ENCODE data around the gene NCAPH2.

NCAPH2 gene

DNA sequence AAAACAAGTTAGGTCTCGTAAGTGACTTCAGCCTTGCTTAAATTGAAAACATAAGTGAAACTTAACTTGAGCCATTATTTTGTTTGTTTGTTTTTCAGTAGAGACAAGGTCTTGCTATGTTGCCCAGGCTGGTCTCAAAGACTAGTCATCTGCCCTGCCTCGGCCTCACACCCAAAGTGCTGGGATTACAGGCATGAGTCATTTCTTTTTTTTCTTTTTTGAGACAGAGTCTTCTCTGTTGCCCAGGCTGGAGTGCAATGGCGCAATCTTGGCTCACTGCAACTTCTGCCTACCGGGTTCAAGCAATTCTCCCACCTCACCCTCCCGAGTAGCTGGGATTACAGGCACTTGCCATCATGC lies 33.6 kb downstream of the NCAPH2 start (continued):
- peak; percentile 54 for TF ChIP-seq PRDM10 (tag by site-specific recombination; IDR thresholded peaks at IDR 0.05)
- 0 out of 2 replicates have a peak, but pooled peaks have one; percentile 39 for TF ChIP-seq ZBTB10 (tag by site-specific recombination; IDR thresholded peaks at IDR 0.05)
- TF ChIP-seq KLF8 (tag by site-specific recombination; IDR thresholded peaks at IDR 0.05), result peak; percentile 42; the same call in 1 of the 2 replicates

DNA sequence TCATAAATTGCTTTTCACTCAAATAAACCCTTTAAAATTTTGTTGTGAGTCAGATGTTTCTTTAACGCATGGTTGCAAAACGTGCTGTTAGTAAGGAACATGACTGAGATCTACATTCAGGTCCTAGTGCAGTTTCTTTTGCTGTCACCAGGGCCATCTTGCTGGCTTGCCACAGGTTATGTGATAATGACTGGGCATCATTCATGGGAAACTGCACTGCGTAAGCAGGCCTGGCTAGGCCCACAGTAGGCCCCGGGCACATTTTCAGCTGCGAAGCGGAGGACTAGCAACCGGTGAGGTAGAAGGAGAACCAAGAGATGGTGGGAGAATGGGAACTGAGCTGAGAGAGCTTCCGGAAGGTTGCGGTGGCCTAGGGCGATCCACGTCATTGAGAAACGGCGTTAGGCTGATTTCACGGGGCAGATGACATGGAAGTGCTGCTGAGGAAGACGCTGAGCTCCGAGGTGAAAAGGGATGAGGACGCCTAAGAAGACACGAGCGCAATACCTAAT lies 34.4 kb downstream of the NCAPH2 start:
- POLR2A ChIA-PET, result interaction anchor here (1.3 kb wide), 1 partner anchor 17 kb away, joined by 4 read pairs; the partner anchor contains the start of gene SCO2
- no peak overlapping the region for H3K27ac ChIP-seq (ENCODE audit: extremely low read depth, low read depth, low read length)
- no peaks in the 10 kb centered on the region for H3K36me3 ChIP-seq (ENCODE audit: control insufficient read depth in 2 of 2, insufficient read depth in 1 of 2, low read length in 2 of 2)
- no peak overlapping the region for H3K4me3 ChIP-seq (ENCODE audit: low read depth, low read length)
- peak; percentile 56; the same call in 1 of the 2 replicates for TF ChIP-seq ZBTB44 (tag by site-specific recombination; IDR thresholded peaks at IDR 0.05)
- TF ChIP-seq ZNF398 (tag by site-specific recombination; IDR thresholded peaks at IDR 0.05), result no peak
- TF ChIP-seq ZSCAN16 (tag by site-specific recombination; IDR thresholded peaks at IDR 0.05), result no peak
- TF ChIP-seq ZFP41 (tag by site-specific recombination; IDR thresholded peaks at IDR 0.05; ENCODE audit: borderline replicate concordance), result no peak
- TF ChIP-seq, protein P1, sequence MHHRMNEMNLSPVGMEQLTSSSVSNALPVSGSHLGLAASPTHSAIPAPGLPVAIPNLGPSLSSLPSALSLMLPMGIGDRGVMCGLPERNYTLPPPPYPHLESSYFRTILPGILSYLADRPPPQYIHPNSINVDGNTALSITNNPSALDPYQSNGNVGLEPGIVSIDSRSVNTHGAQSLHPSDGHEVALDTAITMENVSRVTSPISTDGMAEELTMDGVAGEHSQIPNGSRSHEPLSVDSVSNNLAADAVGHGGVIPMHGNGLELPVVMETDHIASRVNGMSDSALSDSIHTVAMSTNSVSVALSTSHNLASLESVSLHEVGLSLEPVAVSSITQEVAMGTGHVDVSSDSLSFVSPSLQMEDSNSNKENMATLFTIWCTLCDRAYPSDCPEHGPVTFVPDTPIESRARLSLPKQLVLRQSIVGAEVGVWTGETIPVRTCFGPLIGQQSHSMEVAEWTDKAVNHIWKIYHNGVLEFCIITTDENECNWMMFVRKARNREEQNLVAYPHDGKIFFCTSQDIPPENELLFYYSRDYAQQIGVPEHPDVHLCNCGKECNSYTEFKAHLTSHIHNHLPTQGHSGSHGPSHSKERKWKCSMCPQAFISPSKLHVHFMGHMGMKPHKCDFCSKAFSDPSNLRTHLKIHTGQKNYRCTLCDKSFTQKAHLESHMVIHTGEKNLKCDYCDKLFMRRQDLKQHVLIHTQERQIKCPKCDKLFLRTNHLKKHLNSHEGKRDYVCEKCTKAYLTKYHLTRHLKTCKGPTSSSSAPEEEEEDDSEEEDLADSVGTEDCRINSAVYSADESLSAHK (tag by site-specific recombination; IDR thresholded peaks at IDR 0.05), result no peak
- H3K4me1 ChIP-seq (ENCODE audit: control insufficient read depth, insufficient read depth, low read length), result peaks cover 8% of the 10 kb centered on the region; the same call in 1 of the 2 replicates
- H3K9me3 ChIP-seq (ENCODE audit: control insufficient read depth, insufficient read depth, low read depth, low read length), result no peaks in the 10 kb centered on the region
- CTCF ChIA-PET, result no interaction called here
